HS-5 (cell line): ENCODE data around the gene IQSEC2.
A peak's percentile ranks its signal among the peaks of the same experiment; 100 is the strongest.

ENCODE experiments used
- DNase-seq: peaks from one replicate; pipeline ENCODE4 v3.0.0-alpha.2; 2012; ENCODE audit warnings: low read depth

IQSEC2 gene

DNA sequence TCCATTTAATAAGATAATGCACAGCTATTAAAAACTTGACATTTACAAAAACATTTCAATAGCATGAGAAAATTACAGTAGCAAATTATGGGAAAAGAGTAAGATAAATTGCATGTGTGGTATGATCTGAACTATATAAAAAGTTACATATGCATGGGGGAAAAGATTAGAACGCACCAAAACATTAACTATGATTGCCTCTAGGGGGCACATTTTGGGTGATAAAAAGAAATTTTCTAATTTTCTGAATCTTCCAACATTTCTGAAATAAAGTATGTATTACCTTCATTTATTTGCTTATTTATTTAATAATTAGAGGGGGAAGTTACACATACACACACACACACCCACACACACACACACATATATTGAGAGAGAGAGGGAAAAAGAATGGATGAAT is 36.8 kb downstream of the IQSEC2 start:
- DNase-seq, result no peak

DNA sequence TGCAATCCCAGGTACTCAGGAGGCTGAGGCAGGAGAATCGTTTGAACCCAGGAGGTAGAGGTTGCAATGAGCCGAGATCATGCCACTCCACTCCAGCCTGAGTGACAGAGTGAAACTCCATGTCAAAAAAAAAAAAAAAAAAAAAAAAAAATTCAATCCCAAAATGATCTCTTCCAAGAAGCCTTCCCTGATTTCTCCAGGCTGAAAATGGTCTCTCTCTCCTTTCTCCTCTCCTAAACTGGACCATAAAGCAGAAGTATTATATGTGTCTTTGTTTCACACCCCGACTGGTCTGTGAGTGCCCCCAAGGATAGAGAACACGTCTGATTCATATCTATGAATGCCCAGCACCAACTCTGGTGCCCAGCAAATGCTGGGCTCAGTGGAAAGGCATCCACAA is 39.1 kb downstream of the IQSEC2 start:
- DNase-seq, result no peak

DNA sequence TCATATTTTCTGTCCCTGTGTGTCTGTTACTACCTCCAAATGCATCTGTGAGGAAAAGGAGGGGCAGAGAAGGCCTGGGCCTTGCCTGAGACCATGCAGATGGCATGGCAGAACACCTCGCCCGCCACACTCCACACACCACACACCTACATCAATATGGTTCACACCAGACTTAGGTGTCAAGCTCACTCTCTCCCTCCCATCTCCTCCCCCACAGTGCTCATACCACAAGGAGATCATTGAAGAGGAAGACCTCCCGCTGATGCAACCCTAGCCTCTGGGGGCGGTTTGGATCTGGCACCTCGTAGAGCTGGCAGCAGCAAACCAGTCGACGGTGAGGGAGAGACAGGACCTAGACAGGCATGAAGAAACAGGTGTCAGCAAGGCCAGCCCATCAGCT is 39.8 kb downstream of the IQSEC2 start:
- DNase-seq, result no peak

DNA sequence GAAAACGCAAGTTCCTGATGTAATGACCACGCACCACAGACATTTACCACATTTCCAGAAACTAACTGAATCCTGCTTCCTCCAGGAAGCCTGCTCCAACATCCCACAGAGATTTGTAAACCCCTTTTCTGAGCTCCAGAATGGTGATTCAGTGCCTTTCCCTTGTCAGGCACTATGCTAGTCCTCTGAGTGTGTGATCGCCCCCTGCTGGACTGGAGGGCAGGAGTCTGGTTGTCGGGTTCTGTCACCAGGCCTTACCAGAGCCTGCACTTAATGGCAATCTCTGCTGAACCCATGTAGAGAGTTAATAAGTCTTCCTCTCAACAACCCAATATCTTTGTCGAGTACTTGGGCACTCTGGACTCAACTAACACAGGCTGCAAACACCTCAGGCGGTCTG is 41.9 kb downstream of the IQSEC2 start:
- no peak for DNase-seq

DNA sequence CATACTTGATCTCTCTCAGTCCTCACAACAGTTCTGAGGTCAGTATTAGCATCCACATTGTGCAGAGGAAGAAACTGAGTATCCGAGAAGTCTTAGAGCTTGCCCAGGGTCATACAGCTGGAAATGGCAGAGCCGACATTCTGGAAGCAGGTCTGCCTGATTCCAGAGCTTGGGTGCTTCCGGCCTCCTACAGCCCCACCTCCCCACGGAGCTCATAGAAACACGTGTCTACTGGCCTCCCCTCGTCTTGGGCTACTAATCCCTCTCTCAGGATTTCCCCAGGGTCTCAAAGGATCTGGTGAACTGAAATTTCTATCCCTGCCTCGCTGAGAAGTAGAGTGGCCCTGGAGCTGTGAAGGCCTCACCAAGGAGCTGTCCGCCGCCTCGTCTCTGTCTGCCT is 44.3 kb downstream of the IQSEC2 start:
- DNase-seq, result no peak

DNA sequence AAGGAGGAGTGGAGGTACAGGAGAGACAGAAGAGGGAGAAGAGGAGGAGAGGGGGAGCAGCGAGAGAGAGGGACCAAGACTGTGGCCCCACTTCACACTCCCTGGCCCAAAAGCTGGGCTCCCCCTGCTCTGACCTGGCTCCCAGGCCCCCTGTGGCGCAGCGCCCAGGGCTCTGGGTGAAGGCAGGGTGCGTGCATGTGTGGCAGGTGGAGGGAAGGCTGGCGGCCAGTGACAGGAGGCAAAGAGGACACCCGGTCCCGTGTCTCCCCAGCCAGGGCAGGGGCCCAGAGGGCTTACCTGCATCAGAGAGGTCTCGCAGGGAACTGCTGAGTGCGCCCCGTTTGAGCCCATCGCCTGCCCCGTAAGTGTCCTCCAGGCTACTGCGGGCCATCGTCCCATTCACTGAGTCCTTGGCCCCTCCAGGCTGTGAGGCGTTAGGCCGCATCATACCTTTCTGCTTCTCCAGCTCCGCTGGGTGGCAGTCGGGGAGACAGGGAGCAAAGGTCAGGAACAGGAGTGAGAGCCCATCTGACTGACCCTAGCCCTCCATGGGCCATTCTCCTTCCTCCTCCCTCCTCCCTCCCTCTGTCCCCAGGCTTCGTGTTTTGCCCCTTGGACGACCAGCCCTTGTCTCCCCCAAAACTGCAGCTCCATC is 45.2 kb downstream of the IQSEC2 start:
- DNase-seq, result no peak

DNA sequence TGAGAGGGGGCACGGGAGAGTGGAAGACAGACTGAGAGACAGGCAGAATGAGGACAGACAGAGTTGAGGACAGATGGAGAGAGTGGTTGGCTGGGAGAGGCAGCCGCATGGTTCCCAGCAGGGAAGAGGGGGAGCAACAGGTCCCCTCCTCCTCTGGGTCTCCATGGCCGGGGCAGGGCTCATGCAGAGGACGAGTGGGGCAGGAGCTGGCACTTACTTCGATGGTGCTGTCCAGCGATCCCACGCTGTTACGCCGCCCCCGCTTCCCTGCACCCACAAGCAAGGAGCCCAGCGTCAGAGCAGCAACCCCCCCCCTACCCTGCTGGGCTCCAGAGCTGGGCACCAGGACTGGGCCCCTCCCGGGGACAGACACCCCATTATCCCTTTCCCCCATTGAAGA is 45.8 kb downstream of the IQSEC2 start:
- DNase-seq, result no peak

DNA sequence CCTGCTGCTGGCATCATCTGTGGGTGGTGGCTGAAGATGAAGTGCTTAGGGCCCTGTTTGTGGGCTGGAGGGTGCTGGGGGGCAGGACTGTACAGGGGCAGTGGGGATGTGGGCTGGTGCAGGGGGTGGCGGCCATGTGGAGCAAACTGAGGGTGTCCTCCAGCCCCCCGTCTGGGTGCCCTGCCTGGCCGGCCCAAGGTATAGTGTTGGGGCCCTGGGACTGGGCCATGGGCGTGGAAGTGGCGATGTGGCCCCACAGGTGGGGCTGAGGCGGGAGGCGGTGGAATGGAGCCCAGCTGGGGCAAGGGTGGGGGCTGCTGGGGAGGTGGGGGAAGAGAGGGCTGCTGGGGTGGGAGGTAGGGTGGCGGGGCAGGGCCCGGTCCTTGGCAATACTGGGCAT is 46.9 kb downstream of the IQSEC2 start:
- no peak for DNase-seq

DNA sequence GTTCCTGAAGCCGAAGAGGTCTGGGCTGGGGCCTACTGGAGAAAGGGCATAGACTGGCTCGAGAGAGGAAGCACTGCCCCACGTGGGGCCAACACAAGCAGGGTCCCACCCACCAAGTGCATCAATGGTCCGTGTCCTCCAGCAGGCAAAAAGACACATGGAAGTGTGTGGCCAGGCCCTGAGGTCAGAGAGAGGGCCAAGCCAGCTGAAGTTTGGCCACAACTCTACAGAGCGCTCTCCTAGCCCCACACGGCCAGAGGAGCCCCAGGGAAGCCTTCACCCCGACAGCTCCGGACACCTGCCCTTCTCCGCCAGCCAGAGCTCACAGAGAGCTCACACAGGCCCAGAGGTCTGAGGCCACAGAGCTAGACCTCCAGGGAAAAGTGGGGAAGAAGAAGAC is 47.8 kb downstream of the IQSEC2 start:
- no peak for DNase-seq

DNA sequence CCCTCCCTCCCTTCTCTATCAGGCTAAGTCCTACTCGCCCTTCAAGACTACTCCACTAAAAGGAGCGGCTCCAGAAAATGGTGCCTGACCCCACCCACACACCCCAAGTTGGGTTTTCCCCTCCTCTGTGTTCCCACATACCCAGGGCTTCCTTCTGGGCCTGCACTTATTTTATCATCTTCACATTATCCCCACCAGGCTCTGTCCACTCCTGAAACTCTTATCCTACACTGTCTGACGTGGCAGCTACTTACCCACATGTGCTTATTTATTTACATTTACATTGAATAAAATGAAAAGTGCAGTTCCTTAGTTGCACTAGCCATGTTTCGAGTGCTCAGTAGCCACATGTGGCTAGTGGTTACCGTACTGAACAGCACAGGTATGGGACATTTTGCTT is 51.3 kb downstream of the IQSEC2 start:
- DNase-seq, result no peak

DNA sequence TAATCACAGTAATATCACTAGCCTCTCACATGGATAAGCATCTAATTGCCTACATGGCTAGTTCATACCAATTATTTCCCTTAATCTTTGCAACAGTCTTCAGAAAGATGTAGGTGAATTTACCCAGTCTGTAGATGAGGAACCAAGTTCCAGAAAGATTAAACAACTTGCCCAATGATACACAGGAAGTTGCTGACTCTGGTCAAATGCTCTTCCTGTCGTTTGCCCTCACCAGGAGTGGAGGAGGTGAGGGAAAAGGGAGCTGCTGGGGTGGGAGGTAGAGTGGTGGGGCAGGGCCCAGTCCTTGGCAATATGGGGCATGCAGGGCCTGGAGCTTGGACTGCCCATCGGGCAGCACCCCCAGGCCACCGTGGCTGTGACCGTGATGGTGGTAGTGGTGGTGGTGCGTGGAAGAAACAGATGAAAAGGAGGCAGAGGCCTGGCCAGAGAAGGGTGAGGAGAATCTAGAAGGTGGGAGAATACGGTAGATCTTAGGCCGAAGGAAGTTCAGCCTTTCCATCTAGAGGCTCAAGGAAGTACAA is 54.1 kb downstream of the IQSEC2 start:
- no peak for DNase-seq

DNA sequence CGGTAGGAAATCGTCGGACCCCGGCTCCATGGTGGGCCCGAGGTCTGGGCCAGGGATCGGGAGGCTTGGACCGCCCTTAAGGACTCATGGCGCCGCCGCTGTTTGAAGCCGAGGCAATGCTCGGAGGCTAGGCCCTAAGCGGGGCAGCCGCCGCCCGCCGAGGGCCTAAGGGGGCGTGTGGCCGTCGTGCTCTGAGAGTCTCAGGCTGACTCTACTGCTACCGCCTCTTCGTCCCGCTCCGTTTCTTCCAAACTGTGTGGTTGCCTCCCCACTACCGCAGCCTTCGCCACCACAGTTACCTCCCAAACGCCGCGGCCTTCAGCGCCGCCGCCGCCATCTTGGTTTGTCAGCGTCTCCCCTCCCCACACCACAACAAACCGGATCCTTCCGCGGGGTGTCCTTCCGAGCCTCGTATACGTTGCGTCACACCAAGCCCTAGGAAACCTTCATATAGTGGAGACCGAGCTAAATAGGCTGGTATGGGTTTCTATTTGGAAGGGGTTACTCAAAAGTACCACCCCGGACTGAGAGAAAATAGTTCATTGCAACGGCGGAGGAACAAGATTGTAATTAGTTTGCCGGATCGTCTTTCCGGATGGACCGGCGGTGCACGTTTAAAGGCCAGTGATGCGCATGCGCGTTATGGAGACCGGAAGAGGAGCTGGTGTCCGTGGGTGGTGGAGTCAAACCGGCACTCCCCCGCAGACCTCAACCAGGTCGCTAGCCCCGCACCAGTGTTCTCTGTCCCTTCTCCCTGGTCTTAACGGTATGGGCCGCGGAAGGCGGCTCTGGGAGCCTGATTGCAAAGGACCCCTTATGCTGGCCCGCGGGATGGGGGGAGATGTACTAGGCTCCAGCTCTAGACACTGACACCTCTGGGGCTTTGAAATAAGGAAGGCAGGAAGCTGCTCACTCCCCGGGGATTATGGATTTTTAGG is 56.3 kb downstream of the IQSEC2 start, which contains the start of gene KDM5C:
Gene KDM5C, minus strand, starts transcription at position 348 of the 938 bp plus-strand sequence. Its CDS starts 318 bp downstream, at position 30.
- DNase-seq, result peak; percentile 78

DNA sequence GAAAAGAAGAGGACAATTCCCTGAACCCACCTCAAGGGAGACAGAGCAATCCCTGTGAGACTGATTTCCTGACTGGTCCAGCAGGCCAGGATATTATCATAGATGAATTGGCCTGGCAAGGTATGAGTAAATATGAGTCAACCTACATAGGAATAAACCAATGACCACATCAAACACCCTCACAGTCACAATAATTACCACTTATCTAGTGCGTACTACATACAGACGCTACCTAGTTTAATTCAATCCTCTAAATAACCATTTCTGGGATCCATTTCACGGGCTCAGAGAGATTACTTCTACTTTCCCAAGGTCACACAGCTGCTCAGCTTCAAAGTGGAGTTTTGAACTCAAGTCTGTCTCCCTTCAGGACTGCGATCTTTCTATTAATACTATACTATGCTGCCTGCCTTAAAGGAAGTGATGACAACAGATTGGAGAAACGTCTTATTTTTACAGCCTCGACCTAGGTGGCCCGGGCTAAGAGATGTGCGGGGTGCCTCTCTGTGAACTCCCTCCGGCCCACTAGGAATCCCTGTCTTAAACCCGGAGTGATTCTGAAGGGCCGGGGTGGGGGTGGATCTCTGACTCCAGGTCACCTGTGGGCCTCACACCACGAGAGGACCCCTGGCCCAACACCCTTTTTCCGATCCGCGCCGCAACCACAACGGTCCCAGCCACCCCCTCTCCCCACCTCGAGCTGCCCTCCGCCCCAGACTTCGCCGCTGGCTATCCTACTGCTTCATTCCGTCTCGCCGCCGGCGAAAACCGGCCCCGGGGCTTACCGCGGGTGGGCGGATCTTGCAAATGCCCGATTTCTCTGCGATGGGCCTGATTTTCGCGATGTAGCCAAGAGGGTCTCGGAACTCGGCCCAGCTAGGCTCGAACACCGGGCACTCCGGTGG is 57.2 kb downstream of the IQSEC2 start:
- DNase-seq, result peak; percentile 48

DNA sequence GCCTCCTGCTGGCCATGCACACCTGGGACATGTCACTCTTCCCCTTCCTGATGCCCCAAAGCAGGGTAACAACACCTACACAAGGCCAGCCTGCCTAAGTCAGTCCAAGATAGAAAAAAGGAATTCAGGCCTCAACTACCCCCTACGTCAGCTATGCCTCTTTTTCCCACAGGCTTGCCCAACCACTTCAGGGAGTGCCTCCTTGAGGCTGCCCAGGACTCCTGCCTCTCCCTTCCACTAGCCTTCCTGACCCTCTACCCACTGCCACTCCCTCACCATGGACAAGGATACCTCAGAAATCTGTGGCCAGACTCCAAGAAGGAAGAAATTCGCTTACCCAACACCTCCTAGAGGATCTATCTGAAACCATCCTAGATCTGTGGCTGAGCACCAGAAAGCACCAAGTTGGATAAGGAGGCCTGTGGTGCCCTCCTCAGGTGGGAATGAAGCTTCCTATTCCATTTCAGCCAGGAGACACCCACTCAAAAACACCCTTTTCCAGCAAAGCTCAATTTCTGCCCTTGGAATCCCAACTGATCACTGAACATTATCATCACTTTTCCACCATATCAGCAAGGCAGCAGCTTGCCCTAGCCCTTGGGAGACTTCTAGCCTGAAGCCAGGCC is 58.2 kb downstream of the IQSEC2 start:
- no peak for DNase-seq
